ENCODE results near the gene NBAS.

- no peak for TF ChIP-seq CTCF (IDR thresholded peaks at IDR 0.05; ENCODE audit: poor library complexity, severe bottlenecking)
- no peak for TF ChIP-seq POLR2AphosphoS5 (IDR thresholded peaks at IDR 0.05)
- TF ChIP-seq RAD21 (conservative IDR thresholded peaks at IDR 0.05): no peak
- TF ChIP-seq, protein P1, sequence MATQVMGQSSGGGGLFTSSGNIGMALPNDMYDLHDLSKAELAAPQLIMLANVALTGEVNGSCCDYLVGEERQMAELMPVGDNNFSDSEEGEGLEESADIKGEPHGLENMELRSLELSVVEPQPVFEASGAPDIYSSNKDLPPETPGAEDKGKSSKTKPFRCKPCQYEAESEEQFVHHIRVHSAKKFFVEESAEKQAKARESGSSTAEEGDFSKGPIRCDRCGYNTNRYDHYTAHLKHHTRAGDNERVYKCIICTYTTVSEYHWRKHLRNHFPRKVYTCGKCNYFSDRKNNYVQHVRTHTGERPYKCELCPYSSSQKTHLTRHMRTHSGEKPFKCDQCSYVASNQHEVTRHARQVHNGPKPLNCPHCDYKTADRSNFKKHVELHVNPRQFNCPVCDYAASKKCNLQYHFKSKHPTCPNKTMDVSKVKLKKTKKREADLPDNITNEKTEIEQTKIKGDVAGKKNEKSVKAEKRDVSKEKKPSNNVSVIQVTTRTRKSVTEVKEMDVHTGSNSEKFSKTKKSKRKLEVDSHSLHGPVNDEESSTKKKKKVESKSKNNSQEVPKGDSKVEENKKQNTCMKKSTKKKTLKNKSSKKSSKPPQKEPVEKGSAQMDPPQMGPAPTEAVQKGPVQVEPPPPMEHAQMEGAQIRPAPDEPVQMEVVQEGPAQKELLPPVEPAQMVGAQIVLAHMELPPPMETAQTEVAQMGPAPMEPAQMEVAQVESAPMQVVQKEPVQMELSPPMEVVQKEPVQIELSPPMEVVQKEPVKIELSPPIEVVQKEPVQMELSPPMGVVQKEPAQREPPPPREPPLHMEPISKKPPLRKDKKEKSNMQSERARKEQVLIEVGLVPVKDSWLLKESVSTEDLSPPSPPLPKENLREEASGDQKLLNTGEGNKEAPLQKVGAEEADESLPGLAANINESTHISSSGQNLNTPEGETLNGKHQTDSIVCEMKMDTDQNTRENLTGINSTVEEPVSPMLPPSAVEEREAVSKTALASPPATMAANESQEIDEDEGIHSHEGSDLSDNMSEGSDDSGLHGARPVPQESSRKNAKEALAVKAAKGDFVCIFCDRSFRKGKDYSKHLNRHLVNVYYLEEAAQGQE (IDR thresholded peaks at IDR 0.05; ENCODE audit: borderline replicate concordance): no peak
- TF ChIP-seq SMC3 (conservative IDR thresholded peaks at IDR 0.05; ENCODE audit: poor library complexity): no peak
- TF ChIP-seq EZH2 (IDR thresholded peaks at IDR 0.05; ENCODE audit: borderline replicate concordance, insufficient read depth, low read length, poor library complexity, severe bottlenecking): no peak
Measured at GRCh38 chr2:15533860-15534480, 27.2 kb downstream of the NBAS start.

Data from neural cell (in vitro differentiated cells).